Stimulated activated naive CD8-positive, alpha-beta T cell treated with anti-CD3 and anti-CD28 coated beads, Interleukin-15, Interleukin-2, amounts not matched to agents 100 U/mL and 50 U/mL, for 24 hours (primary cell): ENCODE results near the gene PNPLA3.

ENCODE experiments used
- ATAC-seq: fragments of 150-1000 bp; cut with Tn5 transposase; one replicate; pipeline ENCODE4 v1.10.0; 2021
- DNase-seq: peaks from one replicate; pipeline ENCODE4 v3.0.0; 2021

The PNPLA3 gene

GRCh38 chr22:43967069-43967468, 43.5 kb downstream of the PNPLA3 start:
- DNase-seq (no peak), ATAC-seq (no peak)

- ATAC-seq (no peak), DNase-seq (no peak)
Measured at GRCh38 chr22:43968614-43969013, 45.0 kb downstream of the PNPLA3 start.

GRCh38 chr22:43969021-43969878, 45.6 kb downstream of the PNPLA3 start:
- DNase-seq (no peak), ATAC-seq (no peak)

- ATAC-seq (no peak), DNase-seq (no peak)
Measured at GRCh38 chr22:43969989-43970755, 46.6 kb downstream of the PNPLA3 start.

DNA sequence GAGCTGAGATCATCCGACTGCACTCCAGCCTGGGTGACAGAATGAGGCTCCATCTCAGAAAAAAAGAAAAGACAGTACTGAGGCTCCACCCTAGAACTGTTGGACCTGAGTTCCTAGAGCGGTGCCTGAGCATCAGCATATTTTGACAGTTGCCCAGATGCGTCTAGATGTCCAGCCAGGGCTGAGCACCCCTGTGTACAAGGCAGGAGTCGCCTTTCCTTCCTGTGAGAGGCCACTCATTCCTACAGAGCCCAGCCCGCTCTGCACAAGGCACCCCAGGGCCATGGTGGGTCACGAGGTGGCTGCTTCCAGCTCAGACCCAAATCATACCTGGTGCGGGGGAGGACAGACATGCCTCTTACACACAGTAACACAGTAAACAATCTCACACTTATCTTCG, 47.5 kb downstream of the PNPLA3 start:
- ATAC-seq (no peak), DNase-seq (no peak)

DNA sequence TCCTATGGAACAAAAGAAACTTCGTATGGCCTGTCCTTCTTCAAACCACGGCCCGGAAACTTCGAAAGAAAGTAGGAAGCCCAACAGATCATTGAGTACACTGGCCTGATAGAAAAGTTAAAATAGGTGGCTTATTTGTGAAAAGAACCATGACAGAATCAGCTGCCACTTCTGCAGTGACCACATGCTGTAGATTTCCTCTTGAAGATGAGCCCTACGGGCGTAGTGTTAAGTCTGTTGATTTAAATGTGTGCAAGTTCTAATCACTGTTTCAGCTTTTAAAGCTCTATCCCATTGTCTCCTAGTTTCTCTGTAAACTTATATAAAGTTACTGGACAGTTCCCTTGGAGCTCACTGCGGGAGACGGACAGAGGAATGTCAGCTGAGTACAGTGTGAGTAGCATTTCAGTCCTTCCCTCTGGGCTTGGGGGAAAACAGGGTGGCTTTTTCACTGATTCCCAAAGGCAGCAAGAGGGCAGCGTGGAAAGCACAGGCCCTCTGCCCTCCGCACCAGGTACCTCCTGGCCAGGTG, 49.4 kb downstream of the PNPLA3 start:
- DNase-seq (no peak), ATAC-seq (no peak)

DNA sequence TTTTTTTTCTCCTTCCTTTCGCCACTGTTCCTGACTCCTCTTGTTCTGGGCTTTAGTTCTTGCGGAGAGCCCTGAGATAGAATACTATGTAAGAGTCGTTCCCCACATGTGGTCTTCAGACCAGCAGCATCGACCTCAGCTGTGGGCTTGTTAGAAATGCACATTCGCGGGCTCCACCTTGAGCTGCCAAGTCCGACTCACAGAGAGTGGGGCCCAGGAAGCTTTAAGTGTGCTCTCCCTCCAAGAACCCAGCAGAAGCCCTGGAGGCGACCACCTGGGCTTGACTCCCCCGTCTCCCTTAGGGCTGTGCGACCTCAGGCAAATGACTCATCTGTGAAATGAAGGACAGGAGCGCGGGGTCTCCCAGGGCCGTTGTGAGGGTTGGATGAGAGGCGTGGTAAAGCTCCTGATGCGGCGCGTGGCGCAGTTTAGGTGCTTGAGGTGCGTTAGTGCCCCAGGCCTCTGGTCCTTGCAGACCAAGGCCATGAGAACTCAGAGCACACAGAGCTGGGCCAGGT, 50.5 kb downstream of the PNPLA3 start:
- DNase-seq (no peak), ATAC-seq (no peak)

DNA sequence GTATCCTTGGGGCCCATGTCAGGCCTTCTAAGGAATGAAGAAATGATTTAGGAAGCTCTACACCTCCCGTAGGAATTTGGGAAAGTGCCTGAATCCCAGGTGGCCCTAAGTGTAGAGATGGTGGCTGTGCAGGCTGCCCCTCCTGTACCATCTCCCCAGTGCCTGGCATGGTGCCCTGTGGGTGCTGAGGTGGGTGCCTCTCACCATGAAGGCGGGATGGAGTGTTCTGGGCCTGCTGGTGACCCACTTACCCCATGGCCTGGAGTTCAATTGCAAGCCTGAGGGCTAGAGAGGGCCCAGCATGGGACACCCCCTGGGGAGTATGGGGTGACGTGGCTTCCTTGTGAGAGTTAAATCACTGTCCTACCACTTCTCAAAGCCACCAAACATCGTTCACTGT, 51.4 kb downstream of the PNPLA3 start:
- DNase-seq (no peak), ATAC-seq (no peak)

DNA sequence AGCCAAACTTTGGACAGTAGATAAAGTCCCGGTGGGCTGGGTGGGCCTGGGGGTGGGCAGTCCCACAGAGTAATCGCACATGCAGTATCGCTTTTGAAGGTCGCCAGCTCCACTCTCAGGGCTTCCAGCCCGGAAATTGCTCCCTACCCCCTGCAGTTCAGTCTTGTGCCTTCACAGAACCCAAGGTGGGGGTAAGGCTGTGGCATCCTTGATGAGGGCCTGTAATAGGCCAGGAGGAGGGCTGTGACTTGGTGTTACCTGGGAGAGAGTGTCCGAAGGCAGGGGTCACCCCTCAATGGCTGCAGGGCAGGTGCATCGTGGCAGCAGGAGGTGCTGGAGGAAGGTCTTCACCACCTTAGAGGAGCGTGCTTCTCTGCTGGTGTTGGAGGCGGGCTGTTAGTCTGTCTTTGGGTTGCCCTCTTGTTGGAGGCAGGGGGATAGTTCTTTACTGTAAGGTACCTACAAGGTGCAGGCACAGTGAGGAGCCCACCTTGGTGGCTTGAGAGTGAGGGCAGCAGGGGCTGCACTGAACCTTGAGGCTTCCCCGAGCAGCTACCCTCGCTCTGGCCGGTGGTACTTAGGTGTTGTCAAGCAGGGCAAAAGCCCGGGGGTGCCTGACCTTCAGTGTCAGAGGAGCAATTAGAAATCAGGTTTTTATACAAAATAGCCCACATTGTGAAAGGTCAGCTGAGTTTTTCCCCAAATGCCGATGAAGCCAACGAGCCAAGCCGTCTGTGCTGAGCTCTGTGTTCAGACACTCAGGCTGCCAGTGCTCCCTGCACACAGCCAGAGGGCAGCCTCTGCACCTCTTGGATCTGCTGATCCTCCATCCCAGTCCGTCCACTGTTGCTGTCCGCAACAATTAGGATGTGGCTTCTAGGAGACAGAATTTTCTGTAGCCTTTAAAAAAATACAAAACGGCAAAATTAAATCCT, 53.5 kb downstream of the PNPLA3 start:
- DNase-seq, result no peak
- ATAC-seq, result no peak

DNA sequence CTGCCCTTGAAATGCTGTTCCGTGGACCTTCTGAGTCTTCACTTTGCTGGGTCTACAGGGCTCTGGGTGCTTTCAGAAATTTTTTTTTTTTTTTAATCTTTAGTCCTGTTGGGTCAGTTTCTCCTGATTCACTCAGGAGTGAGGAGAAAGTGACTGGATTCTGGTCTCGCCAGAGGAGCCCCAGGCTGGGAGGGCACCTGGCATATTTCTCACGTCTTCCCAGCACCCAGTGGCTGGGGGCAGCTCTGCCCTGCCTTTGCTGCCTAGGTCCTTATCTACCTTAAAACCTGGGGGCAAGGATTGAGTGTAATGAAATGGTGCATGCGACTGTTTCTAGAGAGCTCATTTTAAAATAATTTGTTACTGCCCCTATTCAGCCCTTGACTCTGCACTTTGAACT, 55.0 kb downstream of the PNPLA3 start:
- no peak for DNase-seq
- ATAC-seq, result no peak

GRCh38 chr22:43980579-43980978, 57.0 kb downstream of the PNPLA3 start:
- no peak for ATAC-seq
- DNase-seq, result no peak

DNA sequence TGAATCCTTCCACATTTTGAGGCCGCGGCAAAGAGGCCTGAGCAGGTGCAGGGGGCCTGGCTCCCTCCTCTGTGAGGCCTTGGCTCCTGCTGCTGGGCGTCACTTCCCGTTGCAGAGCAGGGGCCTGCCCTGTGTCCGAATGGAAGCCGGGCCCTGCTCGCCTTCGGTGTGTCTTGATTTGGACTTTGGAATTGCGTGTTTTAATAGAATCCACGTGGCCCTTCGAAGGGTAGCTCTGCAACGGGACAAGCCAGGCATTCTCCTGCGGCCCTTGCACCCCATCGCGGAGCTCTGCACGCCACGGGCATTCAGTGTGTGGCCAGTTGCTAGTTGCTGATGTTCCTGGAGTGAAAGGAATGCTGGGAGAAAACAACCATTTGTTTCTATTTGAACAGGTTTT, 57.4 kb downstream of the PNPLA3 start:
- ATAC-seq (no peak), DNase-seq (no peak)

DNA sequence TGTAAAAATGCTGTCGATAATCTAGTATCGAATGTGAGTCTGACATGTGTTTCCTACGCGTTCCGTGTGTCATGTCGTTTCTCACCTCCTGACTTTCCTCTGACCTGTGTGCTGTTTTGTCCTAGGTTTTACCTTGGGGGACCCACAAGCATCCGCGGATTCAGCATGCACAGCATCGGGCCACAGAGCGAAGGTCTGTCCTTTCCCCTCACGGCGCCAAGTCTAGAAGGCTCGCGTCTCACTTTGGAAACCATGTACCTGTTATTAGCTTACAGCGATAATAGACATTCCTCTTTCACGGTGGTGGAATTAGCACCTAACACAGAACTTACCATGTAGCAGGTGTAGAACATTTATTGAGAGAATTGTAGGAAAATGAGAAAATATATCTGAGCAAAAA, 60.2 kb downstream of the PNPLA3 start:
- DNase-seq (no peak), ATAC-seq (no peak)

DNA sequence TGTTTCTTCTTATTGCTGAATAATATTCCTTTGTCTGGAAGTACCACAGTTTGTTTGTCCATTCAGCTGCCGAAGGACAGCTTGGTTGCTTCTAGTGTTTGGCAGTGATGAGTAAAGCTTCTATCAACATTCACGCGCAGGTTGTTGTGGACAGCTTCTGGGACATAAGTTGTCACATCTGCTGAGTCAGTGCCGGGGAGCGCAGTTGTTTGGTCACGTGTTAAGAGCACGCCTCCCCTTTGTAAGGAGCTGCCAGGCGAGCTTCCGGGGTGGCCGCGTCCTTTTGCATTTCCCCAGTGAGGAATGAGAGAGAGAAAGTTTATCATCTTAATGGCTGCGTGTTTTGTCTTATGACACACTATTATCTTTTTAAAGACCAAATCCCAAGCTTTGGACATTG, 61.9 kb downstream of the PNPLA3 start:
- ATAC-seq, result no peak
- DNase-seq, result no peak

DNA sequence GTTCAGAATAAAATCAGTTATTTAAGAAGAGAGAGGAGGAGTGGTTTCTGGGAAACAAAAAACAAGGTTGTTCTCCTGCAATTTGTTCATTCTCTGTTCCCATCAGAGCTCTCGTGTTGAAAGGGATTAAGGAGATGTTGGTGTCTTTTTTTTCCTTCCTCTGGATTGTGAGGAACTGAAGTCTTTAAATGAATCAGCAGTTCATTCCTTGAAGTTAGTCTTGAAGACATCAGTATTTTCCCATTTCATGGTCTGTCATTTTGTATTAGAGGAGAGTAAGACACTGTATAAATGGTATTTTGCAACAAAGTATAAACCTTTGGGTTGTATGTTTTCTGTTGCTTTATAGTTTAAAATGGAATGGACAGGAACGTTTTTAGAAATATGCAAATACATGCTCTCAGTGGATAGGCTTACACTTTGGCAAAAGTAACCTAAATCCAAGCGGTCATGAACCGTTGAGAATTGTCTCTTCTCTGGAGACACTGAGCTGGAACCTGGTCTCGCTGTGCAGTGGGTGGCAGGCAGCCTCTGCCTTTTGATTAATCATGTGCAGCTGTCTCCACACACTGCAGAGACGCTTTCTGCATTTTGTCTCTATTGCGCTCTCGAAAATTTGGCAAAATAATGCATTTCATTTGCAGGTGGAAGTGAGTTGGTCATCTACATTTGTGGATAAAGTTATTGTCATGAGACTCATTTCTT, 64.7 kb downstream of the PNPLA3 start:
- DNase-seq, result no peak
- ATAC-seq, result no peak

- no peak for ATAC-seq
Measured at GRCh38 chr22:43988960-43989359, 65.4 kb downstream of the PNPLA3 start.

GRCh38 chr22:43990044-43990443, 66.4 kb downstream of the PNPLA3 start:
- DNase-seq (no peak), ATAC-seq (no peak)

More at GRCh38 chr22:43988960-43989359, 65.4 kb downstream of the PNPLA3 start:
- no peak for DNase-seq

GRCh38 chr22:43991316-43992020, 67.9 kb downstream of the PNPLA3 start:
- no peak for DNase-seq
- ATAC-seq, result no peak

- ATAC-seq (no peak), DNase-seq (no peak)
Measured at GRCh38 chr22:43992331-43992821, 68.8 kb downstream of the PNPLA3 start.

DNA sequence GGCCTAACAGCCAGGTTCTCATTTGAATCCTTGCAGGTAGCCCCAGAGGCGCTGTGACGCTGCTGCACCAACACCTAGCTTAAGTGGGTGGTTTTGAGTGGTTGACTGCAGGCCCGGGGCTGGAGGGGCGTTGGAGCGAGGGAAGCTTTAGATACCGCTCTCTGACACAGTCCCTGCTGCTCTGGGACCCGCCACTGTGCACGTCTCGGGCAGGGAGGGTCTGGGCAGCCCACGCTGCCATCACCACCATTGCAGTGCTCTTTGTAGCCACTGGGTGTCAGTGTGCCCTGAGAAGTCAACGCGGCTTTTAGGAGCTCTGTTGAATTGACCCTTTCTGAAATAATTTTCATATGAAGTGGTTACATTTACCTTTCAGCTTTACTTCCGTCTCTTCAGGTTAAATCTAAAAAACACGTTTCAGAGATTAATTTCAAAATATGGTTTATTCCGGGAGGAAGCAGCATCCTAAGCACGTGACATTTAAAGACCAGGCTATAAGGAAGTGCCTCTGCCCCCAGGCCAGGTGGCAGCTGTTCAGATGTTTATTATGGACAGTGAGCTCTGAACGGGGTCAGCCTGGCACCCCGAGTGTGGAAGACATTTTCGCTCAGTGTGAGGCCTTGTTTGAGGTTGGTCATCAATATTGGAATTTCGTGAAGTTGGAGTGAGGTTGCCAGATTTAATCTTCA, 69.6 kb downstream of the PNPLA3 start:
- ATAC-seq (peak; percentile 62), DNase-seq (peak; percentile 61)
